Smooth muscle cell (in vitro differentiated cells): ENCODE data around the gene ZNF556. TPM values are rescaled to one million over a fixed set of nuclear protein-coding genes. Genes with fewer than 3 reads are reported as not detected.

Experiments used
- polyA plus RNA-seq: library from polyadenylated mRNA; unstranded; fragments of >200 nt; fragmentation: Nextera tagmentation; extraction: Ambion mirVana; gene quantifications from 2 replicates; pipeline ENCODE4 v1.2.1, GENCODE V29; 2016
- total RNA-seq: library from RNA; depleted of rRNA; stranded (reverse); fragments of >200 nt; gene quantifications from 2 replicates; pipeline ENCODE4 v1.2.3, GENCODE V29; 2014

Gene ZNF556
- total and polyA plus RNA-seq, 2 experiments from 2014 or later = 0.04 TPM; not detected in 1

Other genes with a start within 250 kb of the ZNF556 start
- gene GNG7, start 164.6 kb upstream of the ZNF556 start, total RNA-seq = 1.7 and 2.1 TPM in 2 replicates
- gene GNG7, start 164.6 kb upstream of the ZNF556 start, polyA plus RNA-seq = 2.3 and 2.6 TPM in 2 replicates
- gene DIRAS1, start 146.0 kb upstream of the ZNF556 start, total RNA-seq = 6.7 and 7.9 TPM in 2 replicates
- gene DIRAS1, start 146.0 kb upstream of the ZNF556 start, polyA plus RNA-seq = 7.2 and 11.3 TPM in 2 replicates
- 24.2 and 25.2 TPM in 2 replicates for gene SLC39A3, start 127.3 kb upstream of the ZNF556 start, total RNA-seq
- gene SLC39A3, start 127.3 kb upstream of the ZNF556 start, polyA plus RNA-seq = 46.1 and 56.1 TPM in 2 replicates
- gene SGTA, start 84.1 kb upstream of the ZNF556 start, total RNA-seq = 25.5 and 34.4 TPM in 2 replicates
- 69.6 and 71.2 TPM in 2 replicates for gene SGTA, start 84.1 kb upstream of the ZNF556 start, polyA plus RNA-seq
- gene THOP1, start 81.8 kb upstream of the ZNF556 start, total RNA-seq = 40.5 and 42.5 TPM in 2 replicates
- gene THOP1, start 81.8 kb upstream of the ZNF556 start, polyA plus RNA-seq = 65.6 and 68.7 TPM in 2 replicates
- 3.0 and 4.8 TPM in 2 replicates for gene ZNF554, start 47.5 kb upstream of the ZNF556 start, total RNA-seq
- 2.3 and 4.6 TPM in 2 replicates for gene ZNF554, start 47.5 kb upstream of the ZNF556 start, polyA plus RNA-seq
- gene ZNF555, start 25.9 kb upstream of the ZNF556 start, total RNA-seq = 4.9 and 10.0 TPM in 2 replicates
- 3.2 and 6.1 TPM in 2 replicates for gene ZNF555, start 25.9 kb upstream of the ZNF556 start, polyA plus RNA-seq
- gene ZNF57, start 33.6 kb downstream of the ZNF556 start, total RNA-seq = 1.2 and 2.3 TPM in 2 replicates
- gene ZNF57, start 33.6 kb downstream of the ZNF556 start, polyA plus RNA-seq = 0.40 and 1.7 TPM in 2 replicates
- gene ZNF77, start 77.6 kb downstream of the ZNF556 start, total RNA-seq = 2.5 and 4.5 TPM in 2 replicates
- 2.3 and 3.5 TPM in 2 replicates for gene ZNF77, start 77.6 kb downstream of the ZNF556 start, polyA plus RNA-seq
- gene TLE6, start 110.2 kb downstream of the ZNF556 start, total RNA-seq = 0.27 and 4.1 TPM in 2 replicates
- gene TLE6, start 110.2 kb downstream of the ZNF556 start, polyA plus RNA-seq = 0.70 and 3.2 TPM in 2 replicates
- gene TLE2, start 161.9 kb downstream of the ZNF556 start, total RNA-seq = 7.1 and 7.7 TPM in 2 replicates
- 13.6 and 14.9 TPM in 2 replicates for gene TLE2, start 161.9 kb downstream of the ZNF556 start, polyA plus RNA-seq
- gene TLE5, start 195.2 kb downstream of the ZNF556 start, total RNA-seq = 145 and 146 TPM in 2 replicates
- 235 and 274 TPM in 2 replicates for gene TLE5, start 195.2 kb downstream of the ZNF556 start, polyA plus RNA-seq
- 16.3 and 16.9 TPM in 2 replicates for gene GNA11, start 227.0 kb downstream of the ZNF556 start, total RNA-seq
- 57.4 and 71.5 TPM in 2 replicates for gene GNA11, start 227.0 kb downstream of the ZNF556 start, polyA plus RNA-seq